EH (cell line): ENCODE results near the gene RAB31.
A peak's percentile ranks its signal among the peaks of the same experiment; 100 is the strongest.

Experiments used
- DNase-seq: peaks from one replicate; pipeline ENCODE4 v3.0.0-alpha.2; 2015; ENCODE audit warnings: low read depth

RAB31 gene

GRCh38 chr18:9820127-9820526, 112.0 kb downstream of the RAB31 start:
- DNase-seq: no peak

GRCh38 chr18:9820719-9821118, 112.6 kb downstream of the RAB31 start:
- no peak for DNase-seq

DNA sequence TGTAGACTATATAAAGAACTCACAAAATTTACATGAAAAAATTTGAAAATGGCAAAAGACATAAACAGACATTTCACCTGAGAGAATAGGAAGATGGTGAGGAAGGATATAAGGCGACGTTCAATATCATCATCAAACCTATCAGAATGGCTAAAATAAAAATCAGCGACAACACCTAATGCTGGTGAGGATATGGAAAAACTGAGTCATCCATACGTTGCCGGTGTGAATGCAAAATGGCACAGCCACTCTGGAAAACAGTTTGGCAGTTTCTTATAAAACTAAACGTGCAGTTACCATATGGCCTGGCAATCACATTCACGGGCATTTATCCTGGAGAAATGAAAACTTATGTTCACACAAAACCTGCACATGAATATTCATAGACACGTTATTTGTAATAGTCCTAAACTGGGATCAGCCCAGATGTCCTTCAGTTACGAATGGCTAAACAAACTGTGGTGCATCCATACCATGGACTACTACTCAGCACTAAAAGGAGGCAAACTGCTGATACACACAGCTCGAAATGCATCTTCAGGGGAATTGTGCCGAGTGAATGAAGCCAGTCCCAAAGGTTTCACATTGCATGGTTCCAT, 114.6 kb downstream of the RAB31 start:
- DNase-seq: no peak

DNA sequence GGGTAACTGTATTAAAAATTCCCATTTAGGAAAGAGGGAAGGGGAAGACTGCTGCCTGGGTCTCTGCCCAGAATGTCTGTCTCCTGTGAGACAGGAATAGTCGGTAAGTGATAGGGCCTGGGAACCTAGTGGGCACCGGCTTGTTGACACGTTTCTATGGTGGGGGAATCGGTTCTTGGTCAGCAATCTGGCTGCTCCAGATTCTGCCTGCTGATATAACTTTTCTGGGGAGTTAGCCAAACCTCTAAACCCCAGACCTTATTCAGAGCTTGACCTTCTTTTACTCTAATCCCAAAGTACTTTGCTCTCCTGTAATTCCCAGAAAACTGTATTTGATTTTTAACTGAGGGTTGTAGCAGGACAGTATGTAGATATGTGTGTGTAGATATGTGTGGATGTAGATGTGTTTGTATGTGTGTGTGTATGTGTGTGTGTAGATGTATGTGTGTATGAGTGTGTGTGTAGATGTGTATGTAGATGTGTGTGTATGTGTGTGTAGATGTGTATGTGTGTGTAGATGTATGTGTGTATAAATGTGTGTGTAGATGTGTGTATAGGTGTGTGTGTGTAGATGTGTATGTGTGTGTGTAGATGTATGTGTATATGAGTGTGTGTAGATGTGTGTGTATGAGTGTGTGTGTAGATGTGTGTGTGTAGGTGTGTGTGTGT, 115.8 kb downstream of the RAB31 start:
- DNase-seq: peak; percentile 77

- DNase-seq: peak; percentile 84
Observed at GRCh38 chr18:9824474-9824832, 116.4 kb downstream of the RAB31 start.

DNA sequence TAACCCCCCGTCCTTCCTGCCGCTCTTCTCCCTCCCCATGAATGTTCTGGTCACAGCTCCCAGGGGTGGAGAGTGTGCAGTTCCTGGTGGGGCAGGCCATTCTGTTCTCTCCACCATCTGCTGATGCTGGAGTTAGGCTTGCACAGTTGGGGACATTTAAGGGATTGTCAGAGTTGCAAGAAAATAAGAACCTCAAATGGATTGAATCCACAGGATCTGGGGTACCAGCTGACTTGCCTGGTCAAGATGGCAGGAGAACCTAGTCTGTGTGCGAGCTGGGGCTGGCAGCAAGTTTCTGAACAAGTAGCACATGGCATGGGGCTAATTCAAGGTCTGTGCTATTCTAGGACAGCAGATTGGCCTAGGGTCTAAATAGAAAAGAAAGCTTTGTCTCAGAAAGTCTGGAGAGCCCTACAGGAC, 116.9 kb downstream of the RAB31 start:
- DNase-seq: no peak

DNA sequence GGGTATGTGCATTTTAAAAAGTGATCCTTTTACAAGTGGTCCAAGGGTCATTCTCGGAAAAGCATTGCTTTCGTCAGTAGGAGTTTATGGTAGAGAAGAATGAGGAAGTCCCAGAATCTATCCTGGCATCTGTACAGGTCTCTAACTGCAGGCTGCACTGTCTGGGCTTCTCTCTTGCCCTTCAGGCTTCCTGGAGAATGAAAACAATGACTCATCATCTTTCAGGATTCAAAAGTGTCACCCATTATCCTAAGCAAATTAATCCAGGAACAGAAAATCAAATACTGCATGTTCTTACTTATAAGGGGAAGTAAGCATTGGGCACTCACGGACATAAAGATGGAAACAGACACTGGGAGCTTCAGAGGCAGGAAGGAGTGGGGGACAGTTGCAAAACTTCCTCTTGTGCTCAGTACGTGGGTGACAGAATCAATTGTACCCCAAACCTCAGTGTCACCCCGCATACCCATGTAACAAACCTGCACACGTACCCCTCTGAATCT, 117.5 kb downstream of the RAB31 start:
- DNase-seq: peak; percentile 98

GRCh38 chr18:9826685-9827084, 118.6 kb downstream of the RAB31 start:
- DNase-seq: no peak

DNA sequence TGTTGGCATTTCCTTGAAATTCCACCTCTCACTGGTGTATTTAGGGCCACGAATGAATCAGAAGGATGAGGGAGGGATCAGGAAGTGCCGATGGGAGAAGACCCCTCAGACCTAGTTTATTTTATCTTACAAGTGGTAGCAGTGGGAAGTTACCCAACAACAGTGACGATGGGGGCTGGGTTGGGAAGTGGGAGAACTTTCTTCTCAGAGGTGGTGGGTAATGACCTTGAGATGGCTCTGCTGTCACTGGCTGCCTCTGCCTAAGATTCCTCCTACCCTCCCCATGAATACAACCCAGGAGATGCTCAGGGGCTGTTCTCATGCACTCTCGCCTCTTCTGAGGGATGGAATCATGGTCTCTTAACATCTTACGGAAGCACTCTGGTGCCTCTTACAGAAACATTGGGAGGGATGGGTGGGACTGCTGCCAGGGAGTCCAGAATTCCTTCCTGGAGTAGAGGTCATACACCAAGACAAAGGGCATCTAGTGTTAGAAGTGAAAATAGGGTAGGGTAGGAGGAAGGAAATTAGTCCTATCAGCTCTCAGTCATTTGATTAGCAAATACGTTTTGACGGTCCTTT, 119.2 kb downstream of the RAB31 start:
- DNase-seq: no peak

DNA sequence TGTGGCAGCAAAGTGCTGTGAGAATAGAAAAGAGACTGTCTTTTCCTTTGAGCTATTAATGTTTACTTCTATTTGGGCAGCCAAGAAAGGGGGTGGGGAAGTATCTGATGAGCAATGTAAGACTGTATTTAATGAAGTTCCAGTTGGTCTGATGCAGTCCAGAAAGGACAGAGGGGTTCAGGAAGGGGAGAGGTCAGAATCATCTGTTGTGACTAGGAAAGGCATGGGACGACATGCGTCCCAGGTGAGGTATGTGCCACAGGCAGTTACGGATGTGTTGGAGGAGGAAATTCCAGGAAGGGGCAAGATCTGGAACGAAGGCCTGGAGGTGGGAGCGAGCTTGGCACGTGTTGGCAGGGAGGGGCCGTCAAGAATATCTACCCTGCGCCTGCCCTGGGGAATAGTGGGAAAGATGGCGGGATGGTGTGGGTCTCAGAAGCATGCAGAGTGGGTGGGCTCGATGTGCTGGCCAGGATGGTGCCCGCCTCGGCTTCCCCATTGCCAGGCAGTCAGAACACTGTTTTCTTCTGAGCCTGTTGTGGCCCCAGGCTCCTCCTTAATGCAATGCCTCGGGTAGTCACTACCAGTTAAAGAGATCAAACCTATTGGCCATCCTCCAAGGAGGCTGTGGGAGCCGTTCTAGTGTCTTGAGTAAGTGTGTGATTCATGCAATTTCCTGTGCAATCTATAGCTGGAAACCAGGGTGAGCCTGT, 119.8 kb downstream of the RAB31 start:
- peak; percentile 99 for DNase-seq

- DNase-seq: no peak
Observed at GRCh38 chr18:9828506-9829396, 120.7 kb downstream of the RAB31 start.

DNA sequence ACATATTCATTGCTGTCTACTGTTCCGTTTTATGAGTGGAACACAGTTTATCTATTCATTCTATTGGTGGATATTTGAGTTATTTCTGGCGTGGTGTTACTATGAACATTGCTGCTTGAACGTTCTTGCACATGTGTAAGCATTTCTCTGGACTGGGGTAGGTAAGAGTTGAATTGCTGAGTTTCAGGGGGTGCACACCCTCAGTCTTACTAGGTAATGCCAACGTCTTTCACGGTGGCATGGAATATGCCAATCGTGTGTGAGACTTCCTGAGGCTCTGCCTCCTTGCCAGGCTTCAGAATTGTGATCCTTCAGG, 121.3 kb downstream of the RAB31 start:
- no peak for DNase-seq

DNA sequence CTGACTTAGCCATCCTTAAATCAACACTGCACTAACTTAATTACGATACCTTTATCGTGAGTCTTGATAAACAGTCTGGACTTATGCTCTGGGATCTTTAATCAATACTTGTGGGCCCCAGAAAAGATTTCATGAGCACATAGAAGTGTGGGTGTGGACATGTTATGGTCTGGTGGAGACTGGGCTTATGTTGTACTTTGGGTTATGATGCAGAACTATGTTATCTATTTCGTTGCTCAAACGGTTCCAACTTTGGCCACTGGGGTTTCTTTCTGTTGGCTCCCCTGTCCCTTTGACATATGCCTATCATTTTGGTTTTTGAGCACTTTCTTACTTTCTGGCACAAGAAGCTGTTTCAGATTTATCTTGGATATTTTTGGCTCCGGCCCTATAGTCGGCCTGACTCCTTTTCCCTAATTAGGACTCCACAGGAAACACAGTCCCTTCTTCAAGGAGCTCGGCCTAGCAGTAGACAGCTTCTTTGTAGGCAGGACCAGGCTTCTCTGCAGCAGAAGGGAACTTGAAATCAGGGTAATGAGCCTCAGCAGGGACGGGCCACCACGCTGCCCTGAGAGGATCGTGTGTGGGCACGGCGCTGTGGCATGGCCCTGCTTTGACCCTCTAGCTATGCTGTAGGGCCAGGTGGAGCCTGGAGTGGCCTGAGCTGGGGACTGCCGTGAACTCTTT, 123.1 kb downstream of the RAB31 start:
- DNase-seq: no peak

DNA sequence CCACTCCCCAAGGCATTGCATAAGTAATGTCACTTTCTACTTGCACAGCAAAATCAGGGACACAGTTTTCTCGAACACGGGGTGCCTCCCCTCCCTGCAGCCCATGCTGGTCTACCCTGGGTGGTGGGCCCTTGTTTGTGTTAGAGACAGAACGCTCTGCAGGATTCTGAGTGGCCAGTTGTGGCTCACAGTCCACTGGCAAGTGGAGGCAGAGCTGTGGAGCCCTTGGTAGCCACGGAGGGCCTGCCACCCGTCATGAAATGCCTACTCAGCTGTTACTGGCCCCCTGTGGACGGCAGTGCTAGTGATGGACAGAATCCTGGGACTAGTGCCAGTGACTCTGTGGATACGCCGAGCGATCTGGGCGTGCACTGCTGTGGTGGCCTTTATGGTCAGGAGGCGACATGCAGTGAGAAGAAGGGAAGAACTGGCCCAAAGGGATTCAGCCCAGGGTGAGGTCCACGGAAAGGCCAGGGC, 123.7 kb downstream of the RAB31 start:
- no peak for DNase-seq

- DNase-seq: no peak
Observed at GRCh38 chr18:9832871-9833270, 124.8 kb downstream of the RAB31 start.

DNA sequence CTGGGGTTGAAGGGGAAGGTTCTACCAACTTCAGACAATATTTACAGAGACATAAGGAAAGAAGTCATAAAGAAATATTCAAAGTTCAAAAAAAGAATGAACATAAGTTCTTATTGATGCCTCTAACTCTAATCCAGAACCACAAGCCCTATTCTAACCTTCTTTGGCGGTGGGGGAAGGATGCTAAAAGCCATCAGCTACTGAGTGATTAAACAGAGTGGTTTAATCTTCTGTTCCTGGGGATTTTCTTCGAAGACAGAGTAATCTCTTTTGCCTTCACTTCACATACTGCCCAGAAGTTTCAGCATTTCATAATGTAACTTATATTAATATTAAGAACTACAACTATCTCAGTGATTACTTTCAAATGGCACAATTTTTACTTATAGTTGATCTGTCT, 126.5 kb downstream of the RAB31 start:
- no peak for DNase-seq

- DNase-seq: no peak
Observed at GRCh38 chr18:9835113-9835755, 127.1 kb downstream of the RAB31 start.

- DNase-seq: no peak
Observed at GRCh38 chr18:9835825-9836224, 127.7 kb downstream of the RAB31 start.

DNA sequence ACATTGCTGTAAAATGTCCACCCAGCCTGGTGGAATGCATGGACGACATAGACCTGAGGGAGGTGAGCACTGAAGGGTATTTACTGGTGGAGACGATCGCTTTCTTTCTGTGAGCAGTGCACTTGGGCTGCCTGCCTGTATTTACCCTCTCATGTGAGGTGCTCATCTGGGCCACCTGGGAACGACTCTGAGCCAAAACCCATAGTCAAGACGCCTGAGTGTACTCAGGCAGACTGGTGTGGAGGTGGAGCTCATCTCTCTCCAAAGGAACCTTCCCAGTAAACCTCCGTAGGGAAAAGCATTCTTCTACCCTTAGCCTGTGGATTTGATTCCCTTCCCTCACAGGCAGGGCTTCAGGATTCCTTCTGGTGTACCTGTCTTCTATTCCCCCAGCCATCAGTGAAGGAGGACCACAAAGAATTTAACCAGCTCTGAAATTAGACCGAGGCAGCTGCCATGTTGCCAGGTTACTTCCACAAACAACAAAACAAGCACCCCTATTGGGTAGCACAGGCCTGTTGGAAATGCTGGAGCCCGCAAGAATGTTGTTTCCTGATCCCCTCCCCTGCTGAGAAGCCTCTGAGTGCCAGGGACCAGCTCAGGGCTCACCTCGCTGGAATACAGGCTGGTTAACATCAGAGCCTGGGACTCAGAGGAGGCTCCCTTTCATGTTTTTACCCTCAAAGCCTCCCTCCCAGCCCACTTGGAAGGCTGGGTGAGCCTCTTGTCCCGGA, 130.2 kb downstream of the RAB31 start:
- DNase-seq: peak; percentile 30

DNA sequence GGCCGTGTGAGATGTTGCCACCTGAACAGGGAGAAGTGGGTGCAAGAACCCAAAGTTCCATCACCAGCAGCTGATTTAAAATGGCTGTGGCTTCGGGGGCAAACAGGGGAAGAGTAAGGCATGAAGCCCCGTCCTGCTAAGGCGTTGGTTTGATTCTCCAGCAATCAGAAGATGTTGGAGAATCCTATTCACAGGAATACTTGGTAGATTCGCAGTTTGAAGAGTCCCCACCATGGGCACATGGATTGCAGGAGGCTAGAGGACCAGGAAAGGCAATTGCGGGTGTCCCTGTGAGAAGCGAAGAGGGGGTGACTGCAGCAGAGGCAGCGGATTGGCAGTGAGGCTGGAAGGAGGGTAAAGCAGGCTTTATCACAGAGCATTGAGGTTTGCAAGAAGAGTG, 131.1 kb downstream of the RAB31 start:
- DNase-seq: no peak
